ENCODE data around the gene SYTL1.

The SYTL1 gene

GRCh38 chr1:27400082-27400962 lies 58.5 kb downstream of the SYTL1 start:
- no peak for DNase-seq (ENCODE audit: low read depth)
- TF ChIP-seq CTCF (IDR thresholded peaks at IDR 0.05; ENCODE audit: low read length, missing control alignments) = no peak
- no peak overlapping the region for H3K4me3 ChIP-seq (replicated peaks; ENCODE audit: low read depth, low read length)

- TF ChIP-seq CTCF (IDR thresholded peaks at IDR 0.05; ENCODE audit: low read length, missing control alignments) = no peak
- H3K4me3 ChIP-seq (replicated peaks; ENCODE audit: low read depth, low read length) = no peak overlapping the region
- DNase-seq (ENCODE audit: low read depth) = no peak
Measured at GRCh38 chr1:27400963-27401341, 59.1 kb downstream of the SYTL1 start.

- TF ChIP-seq CTCF (IDR thresholded peaks at IDR 0.05; ENCODE audit: low read length, missing control alignments) = peak; percentile 61
- DNase-seq (ENCODE audit: low read depth) = peak; percentile 75
- no peak overlapping the region for H3K4me3 ChIP-seq (replicated peaks; ENCODE audit: low read depth, low read length)
Measured at GRCh38 chr1:27402349-27402754, 60.5 kb downstream of the SYTL1 start.

- peak; percentile 33 for TF ChIP-seq CTCF (IDR thresholded peaks at IDR 0.05; ENCODE audit: low read length, missing control alignments)
- H3K4me3 ChIP-seq (replicated peaks; ENCODE audit: low read depth, low read length) = no peak overlapping the region
- DNase-seq (ENCODE audit: low read depth) = peak; percentile 53
Measured at GRCh38 chr1:27403065-27403726, 61.4 kb downstream of the SYTL1 start.
